Activated T-cell treated with anti-CD3 and anti-CD28 coated beads, Interleukin-2, amount 50 U/mL, for 72 hours (primary cell): Measurements from ENCODE around the gene EID2. TPM values are rescaled to one million over a fixed set of nuclear protein-coding genes. Genes with fewer than 3 reads are reported as not detected.

Experiments used
- ATAC-seq, 2 donors: fragments of 150-1000 bp; cut with Tn5 transposase; replicated peaks in 1 of 2; 2 replicates each; pipeline ENCODE4 v1.10.0; 2021; ENCODE audit warnings: moderate library complexity in 2 of 2, mild to moderate bottlenecking in 1 of 2
- DNase-seq, 2 donors: peaks; one replicate each; pipeline ENCODE4 v3.0.0; 2021 to 2022; ENCODE audit warnings: mixed read lengths in 1 of 2
- H3K27ac Mint-ChIP-seq: one replicate; pipeline ENCODE4 v1.8.0; 2022; ENCODE audit warnings: mild to moderate bottlenecking, moderate library complexity, mixed read lengths
- H3K27me3 Mint-ChIP-seq: one replicate; pipeline ENCODE4 v1.8.0; 2022; ENCODE audit warnings: low read depth, mixed read lengths
- H3K36me3 Mint-ChIP-seq, 2 donors: one replicate each; pipeline ENCODE4 v1.8.0; 2022; ENCODE audit warnings: mixed read lengths in 2 of 2, mild to moderate bottlenecking in 1 of 2; ENCODE audit not compliant: insufficient read depth in 2 of 2
- H3K4me1 Mint-ChIP-seq: one replicate; pipeline ENCODE4 v1.8.0; 2022; ENCODE audit warnings: low read depth, mixed read lengths
- H3K4me3 Mint-ChIP-seq, 2 donors: one replicate each; pipeline ENCODE4 v1.8.0; 2022; ENCODE audit warnings: mild to moderate bottlenecking in 2 of 2, mixed read lengths in 2 of 2, moderate library complexity in 2 of 2
- H3K9me3 Mint-ChIP-seq, 2 donors: one replicate each; pipeline ENCODE4 v1.8.0; 2022; ENCODE audit warnings: mixed read lengths in 2 of 2
- total RNA-seq, 2 donors: library from RNA; stranded (reverse); gene quantifications; one replicate each; pipeline ENCODE4 v1.2.3, GENCODE V29; 2022

EID2 gene
- total RNA-seq, 2 donors from 2014 or later, result 15.3 to 16.0 TPM

- Mint-ChIP-seq H3K9me3 (no peaks in the 10 kb centered on the region), H3K4me3 (no peak overlapping the region), H3K36me3 (peaks cover 2 to 9% of the 10 kb centered on the region in 2 donors), H3K27me3 (peaks cover 21% of the 10 kb centered on the region), H3K4me1 (peaks cover 4% of the 10 kb centered on the region), H3K27ac (no peak overlapping the region)
- DNase-seq (no peak), ATAC-seq (no peak)
Measured at GRCh38 chr19:39492788-39493187, 47.2 kb downstream of the EID2 start.

- peaks cover 15% of the 10 kb centered on the region for H3K27me3 Mint-ChIP-seq
- H3K9me3 Mint-ChIP-seq, result no peaks in the 10 kb centered on the region
- no peaks in the 10 kb centered on the region for H3K4me1 Mint-ChIP-seq
- no peak for ATAC-seq
- no peak overlapping the region for H3K4me3 Mint-ChIP-seq
- no peak overlapping the region for H3K27ac Mint-ChIP-seq
- DNase-seq, result no peak
- peaks cover 2 to 10% of the 10 kb centered on the region in 2 donors for H3K36me3 Mint-ChIP-seq
Measured at GRCh38 chr19:39492225-39492624, 47.7 kb downstream of the EID2 start.

- Mint-ChIP-seq H3K27me3 (no peaks in the 10 kb centered on the region), H3K9me3 (no peaks in the 10 kb centered on the region), H3K4me1 (no peaks in the 10 kb centered on the region), H3K36me3 (peaks cover 2 to 15% of the 10 kb centered on the region in 2 donors), H3K4me3 (no peak overlapping the region), H3K27ac (no peak overlapping the region)
- no peak for DNase-seq
- ATAC-seq, result no peak
Measured at GRCh38 chr19:39489756-39490155, 50.2 kb downstream of the EID2 start.

Other genes starting within 250 kb of the EID2 start
- gene IFNL1, start 243.8 kb downstream of the EID2 start, total RNA-seq, result 1 to 10 TPM in 1 of 2 donors, under 1 TPM in 1; 0.29 to 1.7 TPM
- gene LRFN1, start 219.3 kb downstream of the EID2 start, total RNA-seq, result 1 to 10 TPM; 4.5 to 6.7 TPM
- gene GMFG, start 204.1 kb downstream of the EID2 start, total RNA-seq, result 100 to 1,000 TPM; 351 to 353 TPM
- gene SAMD4B, start 197.7 kb downstream of the EID2 start, total RNA-seq, result 10 to 100 TPM; 59.6 to 63.6 TPM
- gene PAF1, start 149.1 kb downstream of the EID2 start, total RNA-seq, result 10 to 100 TPM; 52.0 TPM
- gene MED29, start 148.8 kb downstream of the EID2 start, total RNA-seq, result 10 to 100 TPM; 26.4 to 34.3 TPM
- 100 to 1,000 TPM in 1 of 2 donors, 10 to 100 TPM in 1; 81.4 to 108 TPM for gene ZFP36, start 133.3 kb downstream of the EID2 start, total RNA-seq
- 10 to 100 TPM; 86.5 to 92.1 TPM for gene PLEKHG2, start 127.5 kb downstream of the EID2 start, total RNA-seq
- 1,000 to 10,000 TPM; 3,177 to 3,644 TPM for gene RPS16, start 104.2 kb downstream of the EID2 start, total RNA-seq
- gene SUPT5H, start 94.6 kb downstream of the EID2 start, total RNA-seq, result 100 to 1,000 TPM; 192 to 201 TPM
- 10 to 100 TPM; 52.4 to 55.8 TPM for gene TIMM50, start 59.3 kb downstream of the EID2 start, total RNA-seq
- 1 to 10 TPM in 1 of 2 donors, under 1 TPM in 1; 0.72 to 1.1 TPM for gene DLL3, start 41.2 kb downstream of the EID2 start, total RNA-seq
- gene SELENOV, start 25.0 kb downstream of the EID2 start, total RNA-seq, result not detected
- gene EID2B, start 7.3 kb downstream of the EID2 start, total RNA-seq, result 1 to 10 TPM; 4.3 to 4.5 TPM
- gene LGALS13, start 62.4 kb upstream of the EID2 start, total RNA-seq, result not detected
- gene LGALS16, start 115.8 kb upstream of the EID2 start, total RNA-seq, result not detected
- gene LGALS14, start 164.3 kb upstream of the EID2 start, total RNA-seq, result 1 to 10 TPM; 4.3 to 9.5 TPM
- 1 to 10 TPM in 1 of 2 donors, not detected in 1; 1.7 TPM for gene CLC, start 197.9 kb upstream of the EID2 start, total RNA-seq
- gene LEUTX, start 238.7 kb upstream of the EID2 start, total RNA-seq, result not detected